Esophagus muscularis mucosa (tissue), 4 donors: Measurements from ENCODE around the gene BMPR1B.

Source experiments
- EP300 ChIP-seq: sonication (generic); formaldehyde crosslinking; IDR thresholded peaks from one replicate; pipeline ENCODE4 v1.6.1; 2017; ENCODE audit warnings: antibody characterized with exemption
- POLR2A ChIP-seq: fragments of 450-650 bp; IDR thresholded peaks from one replicate; pipeline ENCODE4 v1.6.1; 2017; ENCODE audit warnings: antibody characterized with exemption, moderate library complexity, mild to moderate bottlenecking, low read depth
- TF ChIP-seq, protein P1 (sequence below), 3 experiments: fragments of 200-600 bp in 2 of 3; fragments of 450-650 bp in 1 of 3; sonication (generic) in 2 of 3; IDR thresholded peaks; one replicate each; pipeline ENCODE4 v1.5.1; 2017 to 2019; ENCODE audit warnings: antibody characterized with exemption in 3 of 3, mild to moderate bottlenecking in 2 of 3, moderate library complexity in 1 of 3

- TF ChIP-seq EP300: no peak
- TF ChIP-seq, protein P1, sequence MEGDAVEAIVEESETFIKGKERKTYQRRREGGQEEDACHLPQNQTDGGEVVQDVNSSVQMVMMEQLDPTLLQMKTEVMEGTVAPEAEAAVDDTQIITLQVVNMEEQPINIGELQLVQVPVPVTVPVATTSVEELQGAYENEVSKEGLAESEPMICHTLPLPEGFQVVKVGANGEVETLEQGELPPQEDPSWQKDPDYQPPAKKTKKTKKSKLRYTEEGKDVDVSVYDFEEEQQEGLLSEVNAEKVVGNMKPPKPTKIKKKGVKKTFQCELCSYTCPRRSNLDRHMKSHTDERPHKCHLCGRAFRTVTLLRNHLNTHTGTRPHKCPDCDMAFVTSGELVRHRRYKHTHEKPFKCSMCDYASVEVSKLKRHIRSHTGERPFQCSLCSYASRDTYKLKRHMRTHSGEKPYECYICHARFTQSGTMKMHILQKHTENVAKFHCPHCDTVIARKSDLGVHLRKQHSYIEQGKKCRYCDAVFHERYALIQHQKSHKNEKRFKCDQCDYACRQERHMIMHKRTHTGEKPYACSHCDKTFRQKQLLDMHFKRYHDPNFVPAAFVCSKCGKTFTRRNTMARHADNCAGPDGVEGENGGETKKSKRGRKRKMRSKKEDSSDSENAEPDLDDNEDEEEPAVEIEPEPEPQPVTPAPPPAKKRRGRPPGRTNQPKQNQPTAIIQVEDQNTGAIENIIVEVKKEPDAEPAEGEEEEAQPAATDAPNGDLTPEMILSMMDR (IDR thresholded peaks at IDR 0.05): no peak
- no peak for TF ChIP-seq POLR2A
These were observed 290.5 kb downstream of the BMPR1B start for GRCh38 chr4:95048296-95048695.
